Measurements from ENCODE around the gene MOGAT1. TPM values are rescaled to one million over a fixed set of nuclear protein-coding genes. Genes with fewer than 3 reads are reported as not detected.

The MOGAT1 gene
- total RNA-seq, 1 experiment from 2014 or later, result not detected

DNA sequence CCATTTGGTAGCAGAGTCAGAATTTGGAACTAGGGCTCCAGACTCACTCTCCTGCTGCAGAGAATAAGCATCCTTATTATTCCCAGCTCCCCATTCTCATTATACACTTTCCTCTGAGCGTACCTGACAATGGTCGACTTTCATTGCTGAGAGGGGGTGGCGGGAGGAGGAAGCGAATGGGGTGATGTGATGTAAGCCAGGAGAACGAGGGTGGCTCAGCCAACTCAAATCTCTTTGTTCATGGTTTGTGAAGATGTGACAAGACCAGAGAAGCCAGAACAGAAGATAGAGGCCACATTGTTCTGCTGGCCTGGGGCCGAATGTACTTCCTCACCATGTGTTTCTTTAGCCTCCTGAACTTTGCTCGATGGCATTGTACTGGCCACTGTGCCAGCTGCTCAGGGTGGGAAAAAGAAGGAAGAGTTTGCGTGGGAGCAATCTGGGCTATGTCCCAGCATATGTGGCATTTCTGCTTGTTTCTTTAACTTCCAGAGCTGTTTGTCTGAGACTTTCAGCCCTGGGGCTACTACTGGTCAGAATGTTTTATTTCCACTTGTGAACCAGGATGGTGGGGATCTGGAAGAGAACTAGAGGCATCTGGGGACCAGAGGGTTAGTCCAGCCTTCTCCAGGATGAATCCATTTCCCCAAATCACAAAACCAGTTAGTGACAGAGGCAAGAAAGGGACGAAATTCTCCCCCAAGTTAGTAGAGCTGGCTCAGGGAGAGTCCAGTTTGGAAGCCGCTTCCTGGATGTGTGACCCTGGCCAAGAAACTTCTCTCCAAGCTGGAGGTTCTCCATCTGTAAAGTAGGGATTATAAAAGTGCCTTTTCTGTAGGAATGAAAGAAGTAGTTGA lies 62.6 kb downstream of the MOGAT1 start:
- no peaks in the 10 kb centered on the region for H4K20me1 ChIP-seq (ENCODE audit: insufficient read depth, low read depth, low read length)
- no peak overlapping the region for H2AFZ ChIP-seq (ENCODE audit: low read length)
- no peaks in the 10 kb centered on the region for H3K27me3 ChIP-seq (ENCODE audit: low read length)
- no peaks in the 10 kb centered on the region for H3K79me2 ChIP-seq (ENCODE audit: low read length)
- no peak overlapping the region for H3K27ac ChIP-seq (ENCODE audit: low read length)
- no peak overlapping the region for H3K4me2 ChIP-seq (ENCODE audit: low read depth, low read length, poor library complexity, severe bottlenecking)
- no peak overlapping the region for H3K9ac ChIP-seq (ENCODE audit: low read length)
- no peaks in the 10 kb centered on the region for H3K9me2 ChIP-seq (replicated peaks; ENCODE audit: insufficient read depth, low read length)
- no peaks in the 10 kb centered on the region for H3K36me3 ChIP-seq (ENCODE audit: insufficient read depth, low read length)
- no peak overlapping the region for H3K4me3 ChIP-seq (ENCODE audit: low read length)
- no peak for DNase-seq
- H3K4me1 ChIP-seq (ENCODE audit: low read length), result peaks cover 11% of the 10 kb centered on the region
- H3K9me3 ChIP-seq (ENCODE audit: low read length), result no peaks in the 10 kb centered on the region

- no peaks in the 10 kb centered on the region for H3K9me3 ChIP-seq (ENCODE audit: low read length)
- peaks cover 11% of the 10 kb centered on the region for H3K4me1 ChIP-seq (ENCODE audit: low read length)
- DNase-seq, result no peak
- H3K4me3 ChIP-seq (ENCODE audit: low read length), result no peak overlapping the region
- no peaks in the 10 kb centered on the region for H3K27me3 ChIP-seq (ENCODE audit: low read length)
- no peak overlapping the region for H2AFZ ChIP-seq (ENCODE audit: low read length)
- H3K4me2 ChIP-seq (ENCODE audit: low read depth, low read length, poor library complexity, severe bottlenecking), result no peak overlapping the region
- H3K9me2 ChIP-seq (replicated peaks; ENCODE audit: insufficient read depth, low read length), result no peaks in the 10 kb centered on the region
- no peaks in the 10 kb centered on the region for H4K20me1 ChIP-seq (ENCODE audit: insufficient read depth, low read depth, low read length)
- H3K79me2 ChIP-seq (ENCODE audit: low read length), result no peaks in the 10 kb centered on the region
- H3K27ac ChIP-seq (ENCODE audit: low read length), result no peak overlapping the region
- H3K9ac ChIP-seq (ENCODE audit: low read length), result no peak overlapping the region
- no peaks in the 10 kb centered on the region for H3K36me3 ChIP-seq (ENCODE audit: insufficient read depth, low read length)
Observed at GRCh38 chr2:222734703-222735014, 63.2 kb downstream of the MOGAT1 start.

GRCh38 chr2:222736301-222736700 lies 64.8 kb downstream of the MOGAT1 start:
- no peak overlapping the region for H3K27ac ChIP-seq (ENCODE audit: low read length)
- no peak overlapping the region for H2AFZ ChIP-seq (ENCODE audit: low read length)

GRCh38 chr2:222736924-222737323 lies 65.5 kb downstream of the MOGAT1 start:
- Histone ChIP-seq H4K20me1 (ENCODE audit: insufficient read depth, low read depth, low read length) (no peaks in the 10 kb centered on the region), H3K4me1 (ENCODE audit: low read length) (peaks cover 6% of the 10 kb centered on the region; the same call in 1 of the 2 replicates), H3K4me2 (ENCODE audit: low read depth, low read length, poor library complexity, severe bottlenecking) (no peak overlapping the region), H3K27me3 (ENCODE audit: low read length) (no peaks in the 10 kb centered on the region), H3K36me3 (ENCODE audit: insufficient read depth, low read length) (no peaks in the 10 kb centered on the region), H3K79me2 (ENCODE audit: low read length) (no peaks in the 10 kb centered on the region), H3K9ac (ENCODE audit: low read length) (no peak overlapping the region), H3K9me2 (replicated peaks; ENCODE audit: insufficient read depth, low read length) (no peaks in the 10 kb centered on the region), H3K27ac (ENCODE audit: low read length) (no peak overlapping the region), H3K4me3 (ENCODE audit: low read length) (no peak overlapping the region), H3K9me3 (ENCODE audit: low read length) (no peaks in the 10 kb centered on the region), H2AFZ (ENCODE audit: low read length) (no peak overlapping the region)
- DNase-seq, result no peak

More at GRCh38 chr2:222736301-222736700, 64.8 kb downstream of the MOGAT1 start:
- Histone ChIP-seq H4K20me1 (ENCODE audit: insufficient read depth, low read depth, low read length) (no peaks in the 10 kb centered on the region), H3K9ac (ENCODE audit: low read length) (no peak overlapping the region), H3K9me2 (replicated peaks; ENCODE audit: insufficient read depth, low read length) (no peaks in the 10 kb centered on the region), H3K27me3 (ENCODE audit: low read length) (no peaks in the 10 kb centered on the region), H3K4me1 (ENCODE audit: low read length) (peaks cover 6% of the 10 kb centered on the region; the same call in 1 of the 2 replicates), H3K4me3 (ENCODE audit: low read length) (no peak overlapping the region), H3K4me2 (ENCODE audit: low read depth, low read length, poor library complexity, severe bottlenecking) (no peak overlapping the region), H3K9me3 (ENCODE audit: low read length) (no peaks in the 10 kb centered on the region), H3K36me3 (ENCODE audit: insufficient read depth, low read length) (no peaks in the 10 kb centered on the region), H3K79me2 (ENCODE audit: low read length) (no peaks in the 10 kb centered on the region)
- no peak for DNase-seq

GRCh38 chr2:222738312-222738711 lies 66.9 kb downstream of the MOGAT1 start:
- Histone ChIP-seq H3K9ac (ENCODE audit: low read length) (no peak overlapping the region), H3K4me2 (ENCODE audit: low read depth, low read length, poor library complexity, severe bottlenecking) (no peak overlapping the region), H2AFZ (ENCODE audit: low read length) (no peak overlapping the region), H3K9me2 (replicated peaks; ENCODE audit: insufficient read depth, low read length) (no peaks in the 10 kb centered on the region), H3K9me3 (ENCODE audit: low read length) (no peaks in the 10 kb centered on the region), H4K20me1 (ENCODE audit: insufficient read depth, low read depth, low read length) (no peaks in the 10 kb centered on the region), H3K27ac (ENCODE audit: low read length) (no peak overlapping the region), H3K4me3 (ENCODE audit: low read length) (no peak overlapping the region), H3K36me3 (ENCODE audit: insufficient read depth, low read length) (no peaks in the 10 kb centered on the region), H3K27me3 (ENCODE audit: low read length) (no peaks in the 10 kb centered on the region), H3K4me1 (ENCODE audit: low read length) (peaks cover 6% of the 10 kb centered on the region; the same call in 1 of the 2 replicates), H3K79me2 (ENCODE audit: low read length) (no peaks in the 10 kb centered on the region)
- no peak for DNase-seq

DNA sequence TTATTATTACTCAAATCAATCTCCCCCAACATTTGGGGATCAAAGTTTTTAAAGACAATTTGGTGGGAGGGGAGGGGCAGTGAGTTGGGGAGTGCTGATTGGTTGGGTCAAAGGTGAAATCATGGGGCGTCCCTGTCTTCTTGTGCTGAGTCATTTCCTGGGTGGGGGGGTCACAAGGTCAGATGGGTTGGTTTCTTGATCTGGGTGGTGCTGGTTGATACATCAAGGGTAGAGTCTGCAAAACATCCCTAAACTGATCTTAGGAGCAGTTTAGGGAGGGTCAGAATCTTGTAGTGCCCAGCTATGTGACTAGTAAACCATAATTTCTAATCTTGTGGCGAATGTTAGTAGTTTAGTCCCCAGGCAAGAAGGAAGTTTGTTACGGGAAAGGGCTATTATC lies 67.4 kb downstream of the MOGAT1 start:
- no peaks in the 10 kb centered on the region for H3K36me3 ChIP-seq (ENCODE audit: insufficient read depth, low read length)
- no peak overlapping the region for H3K9ac ChIP-seq (ENCODE audit: low read length)
- no peaks in the 10 kb centered on the region for H3K9me2 ChIP-seq (replicated peaks; ENCODE audit: insufficient read depth, low read length)
- no peaks in the 10 kb centered on the region for H3K9me3 ChIP-seq (ENCODE audit: low read length)
- no peak overlapping the region for H3K4me3 ChIP-seq (ENCODE audit: low read length)
- H3K27me3 ChIP-seq (ENCODE audit: low read length), result no peaks in the 10 kb centered on the region
- H2AFZ ChIP-seq (ENCODE audit: low read length), result no peak overlapping the region
- H3K4me2 ChIP-seq (ENCODE audit: low read depth, low read length, poor library complexity, severe bottlenecking), result no peak overlapping the region
- H4K20me1 ChIP-seq (ENCODE audit: insufficient read depth, low read depth, low read length), result no peaks in the 10 kb centered on the region
- H3K27ac ChIP-seq (ENCODE audit: low read length), result no peak overlapping the region
- H3K79me2 ChIP-seq (ENCODE audit: low read length), result no peaks in the 10 kb centered on the region
- H3K4me1 ChIP-seq (ENCODE audit: low read length), result peaks cover 6% of the 10 kb centered on the region; the same call in 1 of the 2 replicates
- DNase-seq, result no peak

- Histone ChIP-seq H3K27ac (ENCODE audit: low read length) (no peak overlapping the region), H3K4me2 (ENCODE audit: low read depth, low read length, poor library complexity, severe bottlenecking) (no peak overlapping the region), H3K9me2 (replicated peaks; ENCODE audit: insufficient read depth, low read length) (no peaks in the 10 kb centered on the region), H3K79me2 (ENCODE audit: low read length) (no peaks in the 10 kb centered on the region), H3K9me3 (ENCODE audit: low read length) (no peaks in the 10 kb centered on the region), H3K9ac (ENCODE audit: low read length) (no peak overlapping the region), H2AFZ (ENCODE audit: low read length) (no peak overlapping the region), H3K36me3 (ENCODE audit: insufficient read depth, low read length) (no peaks in the 10 kb centered on the region), H3K4me1 (ENCODE audit: low read length) (peaks cover 6% of the 10 kb centered on the region; the same call in 1 of the 2 replicates), H3K4me3 (ENCODE audit: low read length) (no peak overlapping the region), H3K27me3 (ENCODE audit: low read length) (no peaks in the 10 kb centered on the region), H4K20me1 (ENCODE audit: insufficient read depth, low read depth, low read length) (no peaks in the 10 kb centered on the region)
- no peak for DNase-seq
Observed at GRCh38 chr2:222739939-222740338, 68.5 kb downstream of the MOGAT1 start.

DNA sequence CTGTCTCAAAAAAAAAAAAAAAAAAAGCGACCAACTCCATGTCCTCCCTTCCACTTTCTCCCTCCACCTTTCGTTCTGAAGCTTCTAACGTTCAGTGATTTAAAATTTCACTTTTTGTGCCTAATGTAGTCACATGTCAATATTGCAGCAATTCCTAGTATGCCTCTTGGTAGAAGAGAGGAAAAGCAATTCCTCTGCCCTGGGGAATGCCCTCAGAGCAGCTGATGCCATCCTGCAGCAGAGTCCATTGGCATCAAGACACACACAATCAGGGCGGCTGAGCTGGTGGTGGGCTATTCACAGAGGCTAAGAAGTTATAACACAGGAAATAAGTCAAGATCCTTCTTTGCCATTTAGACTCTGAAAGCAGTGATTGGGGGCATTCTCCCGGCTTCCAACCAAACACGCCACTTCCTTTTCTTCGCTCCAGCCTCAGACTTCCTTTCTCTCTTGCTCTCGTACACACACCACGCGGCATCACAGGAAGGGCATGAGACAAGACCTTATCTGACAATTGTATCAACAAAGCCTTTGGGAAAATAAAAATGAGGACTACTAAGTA lies 71.9 kb downstream of the MOGAT1 start:
- Histone ChIP-seq H3K4me1 (ENCODE audit: low read length) (peaks cover 1% of the 10 kb centered on the region; the same call in 1 of the 2 replicates), H3K9me2 (replicated peaks; ENCODE audit: insufficient read depth, low read length) (no peaks in the 10 kb centered on the region), H3K27ac (ENCODE audit: low read length) (no peak overlapping the region), H3K79me2 (ENCODE audit: low read length) (no peaks in the 10 kb centered on the region), H3K27me3 (ENCODE audit: low read length) (no peaks in the 10 kb centered on the region), H3K9ac (ENCODE audit: low read length) (no peak overlapping the region), H3K4me2 (ENCODE audit: low read depth, low read length, poor library complexity, severe bottlenecking) (no peak overlapping the region), H2AFZ (ENCODE audit: low read length) (no peak overlapping the region), H3K36me3 (ENCODE audit: insufficient read depth, low read length) (no peaks in the 10 kb centered on the region), H4K20me1 (ENCODE audit: insufficient read depth, low read depth, low read length) (no peaks in the 10 kb centered on the region), H3K9me3 (ENCODE audit: low read length) (no peaks in the 10 kb centered on the region), H3K4me3 (ENCODE audit: low read length) (no peak overlapping the region)
- DNase-seq, result no peak

Measured in Karpas-422 (cell line).